Choroid plexus epithelial cell (primary cell): ENCODE measurements around the gene GTF3C4.

Experiments
- DNase-seq: peaks from one replicate; pipeline ENCODE4 v3.0.0-alpha.2; 2010; ENCODE audit warnings: low read depth
- H3K4me3 ChIP-seq: 2 replicates; pipeline ENCODE4 v1.5.1; 2011; ENCODE audit warnings: low read depth, mild to moderate bottlenecking, control low read depth, low read length, moderate library complexity
- TF ChIP-seq, protein P1 (sequence below): conservative IDR thresholded peaks from 2 replicates; pipeline ENCODE4 v1.5.1; 2011; ENCODE audit warnings: low read depth, mild to moderate bottlenecking, control low read depth, inconsistent platforms, low read length, moderate library complexity

Gene GTF3C4

DNA sequence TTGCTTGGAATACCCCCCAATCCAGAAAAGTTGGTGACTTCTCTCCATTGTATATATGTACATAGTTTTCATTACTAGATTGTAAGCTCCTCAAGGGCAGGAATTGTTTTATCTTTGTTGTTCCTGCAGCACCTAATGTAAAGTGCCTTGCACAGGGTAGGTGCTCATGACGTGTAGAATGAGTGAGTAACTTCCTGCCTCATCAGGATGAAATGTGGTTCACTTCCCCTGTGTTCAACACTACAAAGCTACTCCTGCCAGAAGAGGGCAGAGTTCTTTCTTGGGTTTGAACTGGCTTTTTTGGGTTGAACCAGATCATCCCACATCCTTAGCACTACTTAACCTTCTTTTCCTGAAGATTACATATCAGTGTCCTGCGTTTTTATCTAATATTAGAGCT lies 23.9 kb downstream of the GTF3C4 start:
- peak; percentile 19 for DNase-seq
- H3K4me3 ChIP-seq, result no peak overlapping the region
- TF ChIP-seq, protein P1, sequence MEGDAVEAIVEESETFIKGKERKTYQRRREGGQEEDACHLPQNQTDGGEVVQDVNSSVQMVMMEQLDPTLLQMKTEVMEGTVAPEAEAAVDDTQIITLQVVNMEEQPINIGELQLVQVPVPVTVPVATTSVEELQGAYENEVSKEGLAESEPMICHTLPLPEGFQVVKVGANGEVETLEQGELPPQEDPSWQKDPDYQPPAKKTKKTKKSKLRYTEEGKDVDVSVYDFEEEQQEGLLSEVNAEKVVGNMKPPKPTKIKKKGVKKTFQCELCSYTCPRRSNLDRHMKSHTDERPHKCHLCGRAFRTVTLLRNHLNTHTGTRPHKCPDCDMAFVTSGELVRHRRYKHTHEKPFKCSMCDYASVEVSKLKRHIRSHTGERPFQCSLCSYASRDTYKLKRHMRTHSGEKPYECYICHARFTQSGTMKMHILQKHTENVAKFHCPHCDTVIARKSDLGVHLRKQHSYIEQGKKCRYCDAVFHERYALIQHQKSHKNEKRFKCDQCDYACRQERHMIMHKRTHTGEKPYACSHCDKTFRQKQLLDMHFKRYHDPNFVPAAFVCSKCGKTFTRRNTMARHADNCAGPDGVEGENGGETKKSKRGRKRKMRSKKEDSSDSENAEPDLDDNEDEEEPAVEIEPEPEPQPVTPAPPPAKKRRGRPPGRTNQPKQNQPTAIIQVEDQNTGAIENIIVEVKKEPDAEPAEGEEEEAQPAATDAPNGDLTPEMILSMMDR, result peak; percentile 26

DNA sequence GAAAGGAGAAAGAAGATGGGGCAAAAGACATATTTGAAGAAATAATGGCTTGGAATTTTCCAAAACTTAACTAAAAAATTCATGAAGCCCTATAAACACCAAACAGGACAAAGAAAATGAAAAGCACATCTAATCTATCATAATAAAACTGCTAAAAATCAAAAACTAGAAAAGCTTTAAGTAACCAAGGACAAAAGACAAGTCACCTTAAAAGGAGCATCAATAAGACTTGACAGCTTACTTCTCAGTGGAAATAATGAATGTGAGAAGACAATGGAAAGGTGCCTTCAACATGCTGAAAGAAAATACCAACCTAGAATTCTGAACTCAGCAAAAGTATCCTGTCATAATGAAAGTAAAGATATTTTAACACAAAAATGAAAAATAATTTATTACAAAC lies 27.0 kb downstream of the GTF3C4 start:
- TF ChIP-seq, protein P1, result no peak
- no peak overlapping the region for H3K4me3 ChIP-seq

DNA sequence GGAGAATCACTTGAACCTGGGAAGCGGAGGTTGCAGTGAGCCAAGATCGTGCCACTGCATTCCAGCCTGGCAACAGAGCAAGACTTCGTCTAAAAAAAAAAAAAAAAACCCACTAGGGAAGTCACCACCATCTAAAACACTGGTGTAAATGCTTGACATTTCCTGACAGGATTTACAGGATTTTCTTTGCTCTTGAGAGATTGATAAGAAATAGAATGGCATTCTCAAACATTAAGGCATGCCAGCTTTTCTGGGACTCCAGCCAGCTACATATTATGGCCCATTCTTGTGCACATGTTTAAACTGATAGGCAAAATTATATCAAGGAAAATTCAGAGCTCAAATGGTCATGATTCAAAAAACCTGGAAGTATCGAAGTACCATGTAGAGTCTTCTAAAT lies 28.7 kb downstream of the GTF3C4 start:
- H3K4me3 ChIP-seq, result no peak overlapping the region
- no peak for DNase-seq
- TF ChIP-seq, protein P1, result no peak

More for the DNA sequence above, 27.0 kb downstream of the GTF3C4 start:
- no peak for DNase-seq

DNA sequence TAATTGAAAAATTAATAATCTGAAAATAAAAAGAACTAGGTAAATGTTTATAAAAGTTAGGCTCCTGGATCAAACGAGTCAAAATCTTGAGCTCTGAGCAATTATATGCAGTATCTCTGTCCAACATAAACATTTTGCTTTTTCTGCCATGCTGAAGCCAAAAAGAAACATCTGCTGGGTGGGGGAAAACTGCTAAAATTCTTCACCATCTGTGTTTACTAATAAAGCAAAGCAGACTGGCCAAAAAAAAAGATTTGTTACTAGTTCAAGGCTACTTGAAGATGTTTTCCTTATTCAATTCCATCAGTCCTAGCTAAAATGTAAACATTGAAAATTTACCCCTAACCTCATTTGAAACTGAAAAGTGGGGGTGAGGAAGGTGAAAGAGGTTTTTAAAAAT lies 29.7 kb downstream of the GTF3C4 start:
- TF ChIP-seq, protein P1, result no peak
- no peak overlapping the region for H3K4me3 ChIP-seq
- peak; percentile 5 for DNase-seq

DNA sequence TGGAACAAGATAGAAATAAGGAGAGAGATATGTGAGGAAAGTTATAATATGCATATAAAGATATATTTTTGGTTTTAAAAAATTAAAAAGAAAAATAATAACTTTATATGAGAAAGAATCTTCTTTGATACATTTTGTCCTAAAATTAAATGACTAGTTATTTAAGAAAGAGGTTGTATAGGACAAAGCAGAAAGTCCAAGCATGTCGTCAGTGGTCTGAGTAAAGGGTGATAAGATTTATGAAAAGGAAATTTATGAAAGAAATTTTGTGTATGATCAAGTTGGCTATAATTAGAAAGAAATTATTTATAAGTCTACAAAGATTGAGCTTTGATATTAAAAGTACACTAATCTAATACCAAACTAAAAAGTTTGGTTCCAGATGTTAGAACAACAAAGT lies 32.0 kb downstream of the GTF3C4 start:
- DNase-seq, result no peak
- no peak overlapping the region for H3K4me3 ChIP-seq
- TF ChIP-seq, protein P1, result no peak

DNA sequence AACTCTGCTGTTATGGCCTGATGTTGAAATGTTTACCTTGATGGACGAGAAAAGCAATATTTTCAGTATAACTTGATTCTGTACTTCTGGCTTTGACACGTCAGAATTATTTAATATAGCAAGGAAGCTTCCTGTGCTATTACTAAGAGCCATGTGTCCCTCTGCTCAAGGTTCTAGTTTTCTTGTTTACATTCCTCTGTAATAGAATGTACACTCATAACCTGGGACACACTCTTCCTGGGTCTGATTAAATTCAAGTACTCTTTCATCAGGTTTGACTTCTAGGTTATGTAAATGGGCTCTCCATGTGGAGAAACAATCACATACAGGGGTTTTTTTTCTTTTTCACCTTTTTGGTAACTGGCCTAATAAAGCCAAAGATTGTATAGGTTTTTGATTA lies 33.1 kb downstream of the GTF3C4 start:
- H3K4me3 ChIP-seq, result no peak overlapping the region
- TF ChIP-seq, protein P1, result no peak
- peak; percentile 38 for DNase-seq

DNA sequence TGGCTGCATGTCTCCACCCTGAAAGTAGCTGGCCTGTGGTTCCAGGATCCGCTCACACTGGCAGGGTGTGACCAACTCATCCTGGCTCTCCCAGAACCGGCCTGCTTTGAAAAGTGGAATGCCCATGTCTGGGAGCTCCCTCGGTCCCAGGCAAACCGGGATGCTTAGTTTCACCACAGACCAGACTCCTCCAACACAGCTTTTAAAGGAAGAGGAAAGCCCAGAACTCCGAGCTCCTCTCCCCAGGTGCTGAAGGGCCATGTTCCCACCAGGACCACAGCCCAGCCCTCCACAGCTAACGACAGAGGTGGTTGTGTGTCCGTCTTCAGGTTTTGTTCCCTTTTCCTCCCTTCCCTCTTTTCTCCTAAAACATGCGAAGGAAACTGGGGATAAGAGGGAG lies 38.0 kb downstream of the GTF3C4 start:
- TF ChIP-seq, protein P1, result no peak
- no peak overlapping the region for H3K4me3 ChIP-seq
- no peak for DNase-seq
